Measurements from ENCODE around the gene INO80D. TPM values are rescaled to one million over a fixed set of nuclear protein-coding genes. Genes with fewer than 3 reads are reported as not detected.
A peak's percentile ranks its signal among the peaks of the same experiment; 100 is the strongest.

The INO80D gene
- total RNA-seq, 3 donors from 2014 or later: 16.3 to 29.9 (median 19.3) TPM

- Histone ChIP-seq H3K27me3 (no peaks in the 10 kb centered on the region), H3K9me3 (no peaks in the 10 kb centered on the region), H3K4me3 (no peak overlapping the region), H3K36me3 (no peaks in the 10 kb centered on the region), H3K4me1 (no peaks in the 10 kb centered on the region), H3K27ac (peak overlapping the region in 1 of 2 donors; percentile 67)
- DNase-seq (ENCODE audit: low spot score in 2 of 2): peak in 1 of 2 donors; percentile 19
- intact Hi-C loops (cut with DNase I; ENCODE audit: low total_unique reads): no loop called here
- TF ChIP-seq CTCF (IDR thresholded peaks at IDR 0.05): no peak
- TF ChIP-seq POLR2AphosphoS5 (IDR thresholded peaks at IDR 0.05): no peak
- no peak for TF ChIP-seq POLR2A (IDR thresholded peaks at IDR 0.05)
Observed at GRCh38 chr2:205972113-205972512, 113.9 kb downstream of the INO80D start.

GRCh38 chr2:205970348-205970747 lies 115.6 kb downstream of the INO80D start:
- no peaks in the 10 kb centered on the region for H3K4me1 ChIP-seq
- no peak for DNase-seq (ENCODE audit: low spot score in 2 of 2)
- TF ChIP-seq CTCF (IDR thresholded peaks at IDR 0.05) (no peak), POLR2A (IDR thresholded peaks at IDR 0.05) (no peak), POLR2AphosphoS5 (IDR thresholded peaks at IDR 0.05) (no peak)
- no peaks in the 10 kb centered on the region for H3K36me3 ChIP-seq
- no peak overlapping the region for H3K27ac ChIP-seq
- H3K4me3 ChIP-seq: no peak overlapping the region
- no peaks in the 10 kb centered on the region for H3K9me3 ChIP-seq
- no peaks in the 10 kb centered on the region for H3K27me3 ChIP-seq
- intact Hi-C loops (cut with DNase I; ENCODE audit: low total_unique reads): no loop called here

GRCh38 chr2:205969584-205969983 lies 116.4 kb downstream of the INO80D start:
- Histone ChIP-seq H3K4me1 (no peaks in the 10 kb centered on the region), H3K36me3 (no peaks in the 10 kb centered on the region), H3K9me3 (no peaks in the 10 kb centered on the region), H3K4me3 (no peak overlapping the region), H3K27me3 (no peaks in the 10 kb centered on the region), H3K27ac (no peak overlapping the region)
- intact Hi-C loops (cut with DNase I; ENCODE audit: low total_unique reads): no loop called here
- DNase-seq (ENCODE audit: low spot score in 2 of 2): no peak
- no peak for TF ChIP-seq POLR2A (IDR thresholded peaks at IDR 0.05)
- no peak for TF ChIP-seq CTCF (IDR thresholded peaks at IDR 0.05)
- TF ChIP-seq POLR2AphosphoS5 (IDR thresholded peaks at IDR 0.05): no peak

GRCh38 chr2:205967391-205968075 lies 118.4 kb downstream of the INO80D start:
- no peaks in the 10 kb centered on the region for H3K27me3 ChIP-seq
- no peaks in the 10 kb centered on the region for H3K9me3 ChIP-seq
- no peaks in the 10 kb centered on the region for H3K36me3 ChIP-seq
- H3K4me3 ChIP-seq: no peak overlapping the region
- no peak overlapping the region for H3K27ac ChIP-seq
- H3K4me1 ChIP-seq: no peaks in the 10 kb centered on the region
- TF ChIP-seq CTCF (IDR thresholded peaks at IDR 0.05) (no peak), POLR2AphosphoS5 (IDR thresholded peaks at IDR 0.05) (no peak), POLR2A (IDR thresholded peaks at IDR 0.05) (no peak)
- DNase-seq (ENCODE audit: low spot score in 2 of 2): no peak
- intact Hi-C loops (cut with DNase I; ENCODE audit: low total_unique reads): no loop called here

GRCh38 chr2:205965707-205966106 lies 120.3 kb downstream of the INO80D start:
- H3K27ac ChIP-seq: no peak overlapping the region
- no peaks in the 10 kb centered on the region for H3K36me3 ChIP-seq
- no peaks in the 10 kb centered on the region for H3K9me3 ChIP-seq
- TF ChIP-seq POLR2A (IDR thresholded peaks at IDR 0.05) (no peak), POLR2AphosphoS5 (IDR thresholded peaks at IDR 0.05) (no peak), CTCF (IDR thresholded peaks at IDR 0.05) (no peak)
- H3K4me1 ChIP-seq: no peaks in the 10 kb centered on the region
- DNase-seq (ENCODE audit: low spot score in 2 of 2): no peak
- H3K4me3 ChIP-seq: no peak overlapping the region
- intact Hi-C loops (cut with DNase I; ENCODE audit: low total_unique reads): no loop called here
- no peaks in the 10 kb centered on the region for H3K27me3 ChIP-seq

All from breast epithelium (tissue), 4 donors.